Cardiac septum (tissue), 1 donor: ENCODE measurements around the gene USP17L18. TPM values are rescaled to one million over a fixed set of nuclear protein-coding genes. Genes with fewer than 3 reads are reported as not detected.
"Not testable (repeated sequence)": the region's sequence is repeated elsewhere in the genome, so short reads cannot be mapped to it uniquely, and the experiment has no call there.

Experiments used
- DNase-seq: peaks from one replicate; pipeline ENCODE4 v3.0.0-alpha.2; 2020; ENCODE audit warnings: low spot score
- intact Hi-C: fragments of 100-400 bp; cut with DNase I; formaldehyde crosslinking; loops from one replicate; pipeline ENCODE4 v1.14.0; 2022
- long read RNA-seq: library from polyadenylated mRNA; unstranded; transcript quantifications from one replicate; pipeline ENCODE4 v2.0.0, GENCODE V29; 2021
- total RNA-seq: library from RNA; stranded (reverse); fragmentation: NEBNext Ultra II Directional; extraction: Animal tissue kit (Norgen Biotek cat#: 25700); gene quantifications from one replicate; pipeline ENCODE4 v1.2.1, GENCODE V29; 2021
- donor health status: DM: no; HTN: no; CAD: no.

Gene USP17L18
- total RNA-seq = not detected
- long read RNA-seq = 0 reads

GRCh38 chr4:9247953-9248680 is at the start of gene USP17L18:
TSS of gene USP17L18 (plus strand) at chr4:9248630. CDS start at chr4:9248630, 0 bp downstream.
- intact Hi-C loops = not testable (repeated sequence)
- peak; percentile 77 for DNase-seq

- intact Hi-C loops, DNase-seq: not testable (repeated sequence)
These were observed 38.1 kb upstream of the USP17L18 start, which contains the start of gene USP17L10 for GRCh38 chr4:9210357-9210756. TSS of gene USP17L10 (plus strand) at chr4:9210657. CDS start at chr4:9210657, 0 bp downstream.

- intact Hi-C loops = not testable (repeated sequence)
- peak; percentile 44 for DNase-seq
These were observed 33.7 kb upstream of the USP17L18 start for GRCh38 chr4:9214701-9215100.

- intact Hi-C loops, DNase-seq: not testable (repeated sequence)
These were observed 33.3 kb upstream of the USP17L18 start, which contains the start of gene USP17L11 for GRCh38 chr4:9215105-9215504. TSS of gene USP17L11 (plus strand) at chr4:9215405. CDS start at chr4:9215405, 0 bp downstream.

GRCh38 chr4:9219852-9220251 is 28.6 kb upstream of the USP17L18 start, which contains the start of gene USP17L12:
TSS of gene USP17L12 (plus strand) at chr4:9220152. CDS start at chr4:9220152, 0 bp downstream.
- DNase-seq, intact Hi-C loops: not testable (repeated sequence)

- intact Hi-C loops, DNase-seq: not testable (repeated sequence)
These were observed 23.8 kb upstream of the USP17L18 start, which contains the start of gene USP17L13 for GRCh38 chr4:9224596-9224995. TSS of gene USP17L13 (plus strand) at chr4:9224896. CDS start at chr4:9224896, 0 bp downstream.

- DNase-seq = peak; percentile 68
- intact Hi-C loops = not testable (repeated sequence)
These were observed 18.2 kb upstream of the USP17L18 start for GRCh38 chr4:9230249-9230648.

- intact Hi-C loops, DNase-seq: not testable (repeated sequence)
These were observed 14.3 kb upstream of the USP17L18 start, which contains the start of gene USP17L15 for GRCh38 chr4:9234085-9234484. TSS of gene USP17L15 (plus strand) at chr4:9234385. CDS start at chr4:9234385, 0 bp downstream.

GRCh38 chr4:9238461-9238860 is 10.0 kb upstream of the USP17L18 start:
- peak; percentile 64 for DNase-seq
- intact Hi-C loops = not testable (repeated sequence)

GRCh38 chr4:9243579-9243978 is 4.9 kb upstream of the USP17L18 start, which contains the start of gene USP17L17:
TSS of gene USP17L17 (plus strand) at chr4:9243879. CDS start at chr4:9243879, 0 bp downstream.
- DNase-seq, intact Hi-C loops: not testable (repeated sequence)

GRCh38 chr4:9253078-9253477 is 4.6 kb downstream of the USP17L18 start, which contains the start of gene USP17L19:
TSS of gene USP17L19 (plus strand) at chr4:9253378. CDS start at chr4:9253378, 0 bp downstream.
- intact Hi-C loops = not testable (repeated sequence)

GRCh38 chr4:9257824-9258223 is 9.4 kb downstream of the USP17L18 start, which contains the start of gene USP17L20:
TSS of gene USP17L20 (plus strand) at chr4:9258124. CDS start at chr4:9258124, 0 bp downstream.
- intact Hi-C loops, DNase-seq: not testable (repeated sequence)

More at GRCh38 chr4:9253078-9253477, 4.6 kb downstream of the USP17L18 start, which contains the start of gene USP17L19:
- DNase-seq = not testable (repeated sequence)

GRCh38 chr4:9262572-9262971 is 14.1 kb downstream of the USP17L18 start, which contains the start of gene USP17L21:
TSS of gene USP17L21 (plus strand) at chr4:9262872. CDS start at chr4:9262872, 0 bp downstream.
- intact Hi-C loops, DNase-seq: not testable (repeated sequence)

- DNase-seq, intact Hi-C loops: not testable (repeated sequence)
These were observed 18.9 kb downstream of the USP17L18 start, which contains the start of gene USP17L22 for GRCh38 chr4:9267319-9267718. TSS of gene USP17L22 (plus strand) at chr4:9267619. CDS start at chr4:9267619, 0 bp downstream.

- peak; percentile 93 for DNase-seq
- intact Hi-C loops = not testable (repeated sequence)
These were observed 23.3 kb downstream of the USP17L18 start for GRCh38 chr4:9271719-9272118.

Other genes starting within 250 kb of the USP17L18 start
- gene FAM90A26, start 78.2 kb upstream of the USP17L18 start, total RNA-seq = not detected
- gene USP17L10, start 38.0 kb upstream of the USP17L18 start, total RNA-seq = not detected
- gene USP17L11, start 33.2 kb upstream of the USP17L18 start, total RNA-seq = not detected
- gene USP17L12, start 28.5 kb upstream of the USP17L18 start, total RNA-seq = not detected
- gene USP17L13, start 23.7 kb upstream of the USP17L18 start, total RNA-seq = not detected
- not detected for gene USP17L15, start 14.2 kb upstream of the USP17L18 start, total RNA-seq
- not detected for gene USP17L17, start 4.8 kb upstream of the USP17L18 start, total RNA-seq
- not detected for gene USP17L19, start 4.7 kb downstream of the USP17L18 start, total RNA-seq
- not detected for gene USP17L20, start 9.5 kb downstream of the USP17L18 start, total RNA-seq
- gene USP17L21, start 14.2 kb downstream of the USP17L18 start, total RNA-seq = not detected
- gene USP17L22, start 19.0 kb downstream of the USP17L18 start, total RNA-seq = not detected
- gene USP17L24, start 76.5 kb downstream of the USP17L18 start, total RNA-seq = not detected
- gene USP17L25, start 81.3 kb downstream of the USP17L18 start, total RNA-seq = not detected
- not detected for gene USP17L26, start 86.0 kb downstream of the USP17L18 start, total RNA-seq
- not detected for gene USP17L5, start 90.8 kb downstream of the USP17L18 start, total RNA-seq
- gene USP17L27, start 95.5 kb downstream of the USP17L18 start, total RNA-seq = not detected
- gene USP17L28, start 100.3 kb downstream of the USP17L18 start, total RNA-seq = not detected
- gene USP17L29, start 105.0 kb downstream of the USP17L18 start, total RNA-seq = not detected
- not detected for gene USP17L30, start 114.5 kb downstream of the USP17L18 start, total RNA-seq
- not detected for gene DEFB131A, start 195.8 kb downstream of the USP17L18 start, total RNA-seq